ENCODE measurements around the gene PDE7B. TPM values are rescaled to one million over a fixed set of nuclear protein-coding genes. Genes with fewer than 3 reads are reported as not detected.

PDE7B gene
- total and polyA plus RNA-seq, 2 of the 13 experiments (the other 11 are each of a cell fraction or from before 2014, with no cell fraction given), result not detected

DNA sequence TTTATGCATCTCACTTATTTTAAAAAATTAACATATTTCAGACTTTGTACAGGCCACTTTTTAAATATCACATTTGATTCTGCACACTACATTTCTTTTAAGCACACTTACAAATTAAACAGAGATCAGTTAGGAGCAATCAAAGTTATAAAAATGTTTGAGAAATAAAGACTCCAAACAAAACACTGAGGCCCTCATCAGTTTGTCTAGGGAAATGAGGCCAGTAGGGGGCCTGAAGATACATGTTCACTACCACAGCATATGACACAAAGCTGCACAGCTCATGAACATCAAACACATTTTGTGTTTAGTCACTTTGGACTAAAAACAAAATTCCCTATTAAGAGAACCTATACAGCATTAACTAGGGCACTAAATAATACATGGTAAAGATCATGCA, 180.5 kb downstream of the PDE7B start (continued):
- TF ChIP-seq, protein P1, sequence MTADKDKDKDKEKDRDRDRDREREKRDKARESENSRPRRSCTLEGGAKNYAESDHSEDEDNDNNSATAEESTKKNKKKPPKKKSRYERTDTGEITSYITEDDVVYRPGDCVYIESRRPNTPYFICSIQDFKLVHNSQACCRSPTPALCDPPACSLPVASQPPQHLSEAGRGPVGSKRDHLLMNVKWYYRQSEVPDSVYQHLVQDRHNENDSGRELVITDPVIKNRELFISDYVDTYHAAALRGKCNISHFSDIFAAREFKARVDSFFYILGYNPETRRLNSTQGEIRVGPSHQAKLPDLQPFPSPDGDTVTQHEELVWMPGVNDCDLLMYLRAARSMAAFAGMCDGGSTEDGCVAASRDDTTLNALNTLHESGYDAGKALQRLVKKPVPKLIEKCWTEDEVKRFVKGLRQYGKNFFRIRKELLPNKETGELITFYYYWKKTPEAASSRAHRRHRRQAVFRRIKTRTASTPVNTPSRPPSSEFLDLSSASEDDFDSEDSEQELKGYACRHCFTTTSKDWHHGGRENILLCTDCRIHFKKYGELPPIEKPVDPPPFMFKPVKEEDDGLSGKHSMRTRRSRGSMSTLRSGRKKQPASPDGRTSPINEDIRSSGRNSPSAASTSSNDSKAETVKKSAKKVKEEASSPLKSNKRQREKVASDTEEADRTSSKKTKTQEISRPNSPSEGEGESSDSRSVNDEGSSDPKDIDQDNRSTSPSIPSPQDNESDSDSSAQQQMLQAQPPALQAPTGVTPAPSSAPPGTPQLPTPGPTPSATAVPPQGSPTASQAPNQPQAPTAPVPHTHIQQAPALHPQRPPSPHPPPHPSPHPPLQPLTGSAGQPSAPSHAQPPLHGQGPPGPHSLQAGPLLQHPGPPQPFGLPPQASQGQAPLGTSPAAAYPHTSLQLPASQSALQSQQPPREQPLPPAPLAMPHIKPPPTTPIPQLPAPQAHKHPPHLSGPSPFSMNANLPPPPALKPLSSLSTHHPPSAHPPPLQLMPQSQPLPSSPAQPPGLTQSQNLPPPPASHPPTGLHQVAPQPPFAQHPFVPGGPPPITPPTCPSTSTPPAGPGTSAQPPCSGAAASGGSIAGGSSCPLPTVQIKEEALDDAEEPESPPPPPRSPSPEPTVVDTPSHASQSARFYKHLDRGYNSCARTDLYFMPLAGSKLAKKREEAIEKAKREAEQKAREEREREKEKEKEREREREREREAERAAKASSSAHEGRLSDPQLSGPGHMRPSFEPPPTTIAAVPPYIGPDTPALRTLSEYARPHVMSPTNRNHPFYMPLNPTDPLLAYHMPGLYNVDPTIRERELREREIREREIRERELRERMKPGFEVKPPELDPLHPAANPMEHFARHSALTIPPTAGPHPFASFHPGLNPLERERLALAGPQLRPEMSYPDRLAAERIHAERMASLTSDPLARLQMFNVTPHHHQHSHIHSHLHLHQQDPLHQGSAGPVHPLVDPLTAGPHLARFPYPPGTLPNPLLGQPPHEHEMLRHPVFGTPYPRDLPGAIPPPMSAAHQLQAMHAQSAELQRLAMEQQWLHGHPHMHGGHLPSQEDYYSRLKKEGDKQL (CRISPR knock-in tag; IDR thresholded peaks at IDR 0.05; ENCODE audit: low read depth), result no peak
- TF ChIP-seq IRX3 (CRISPR knock-in tag; IDR thresholded peaks at IDR 0.05; ENCODE audit: borderline replicate concordance, low read depth), result no peak
- TF ChIP-seq TEAD3 (CRISPR knock-in tag; optimal IDR thresholded peaks at IDR 0.05; ENCODE audit: borderline replicate concordance), result no peak
- no peak for TF ChIP-seq EED (CRISPR knock-in tag; IDR thresholded peaks at IDR 0.05)
- no peak for TF ChIP-seq ADNP (CRISPR knock-in tag; IDR thresholded peaks at IDR 0.05)
- TF ChIP-seq, protein P2, sequence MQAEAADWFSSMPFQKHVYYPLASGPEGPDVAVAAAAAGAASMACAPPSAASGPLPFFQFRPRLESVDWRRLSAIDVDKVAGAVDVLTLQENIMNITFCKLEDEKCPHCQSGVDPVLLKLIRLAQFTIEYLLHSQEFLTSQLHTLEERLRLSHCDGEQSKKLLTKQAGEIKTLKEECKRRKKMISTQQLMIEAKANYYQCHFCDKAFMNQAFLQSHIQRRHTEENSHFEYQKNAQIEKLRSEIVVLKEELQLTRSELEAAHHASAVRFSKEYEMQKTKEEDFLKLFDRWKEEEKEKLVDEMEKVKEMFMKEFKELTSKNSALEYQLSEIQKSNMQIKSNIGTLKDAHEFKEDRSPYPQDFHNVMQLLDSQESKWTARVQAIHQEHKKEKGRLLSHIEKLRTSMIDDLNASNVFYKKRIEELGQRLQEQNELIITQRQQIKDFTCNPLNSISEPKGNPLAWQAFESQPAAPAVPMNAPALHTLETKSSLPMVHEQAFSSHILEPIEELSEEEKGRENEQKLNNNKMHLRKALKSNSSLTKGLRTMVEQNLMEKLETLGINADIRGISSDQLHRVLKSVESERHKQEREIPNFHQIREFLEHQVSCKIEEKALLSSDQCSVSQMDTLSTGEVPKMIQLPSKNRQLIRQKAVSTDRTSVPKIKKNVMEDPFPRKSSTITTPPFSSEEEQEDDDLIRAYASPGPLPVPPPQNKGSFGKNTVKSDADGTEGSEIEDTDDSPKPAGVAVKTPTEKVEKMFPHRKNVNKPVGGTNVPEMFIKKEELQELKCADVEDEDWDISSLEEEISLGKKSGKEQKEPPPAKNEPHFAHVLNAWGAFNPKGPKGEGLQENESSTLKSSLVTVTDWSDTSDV (CRISPR knock-in tag; IDR thresholded peaks at IDR 0.05), result no peak
- TF ChIP-seq, protein P3, sequence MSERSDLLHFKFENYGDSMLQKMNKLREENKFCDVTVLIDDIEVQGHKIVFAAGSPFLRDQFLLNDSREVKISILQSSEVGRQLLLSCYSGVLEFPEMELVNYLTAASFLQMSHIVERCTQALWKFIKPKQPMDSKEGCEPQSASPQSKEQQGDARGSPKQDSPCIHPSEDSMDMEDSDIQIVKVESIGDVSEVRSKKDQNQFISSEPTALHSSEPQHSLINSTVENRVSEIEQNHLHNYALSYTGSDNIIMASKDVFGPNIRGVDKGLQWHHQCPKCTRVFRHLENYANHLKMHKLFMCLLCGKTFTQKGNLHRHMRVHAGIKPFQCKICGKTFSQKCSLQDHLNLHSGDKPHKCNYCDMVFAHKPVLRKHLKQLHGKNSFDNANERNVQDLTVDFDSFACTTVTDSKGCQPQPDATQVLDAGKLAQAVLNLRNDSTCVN (CRISPR knock-in tag; IDR thresholded peaks at IDR 0.05; ENCODE audit: borderline replicate concordance), result no peak
- TF ChIP-seq SMC3 (IDR thresholded peaks at IDR 0.05; ENCODE audit: low read length), result peak; percentile 16; the same call in 1 of the 2 replicates
- TF ChIP-seq STAG1 (CRISPR knock-in tag; IDR thresholded peaks at IDR 0.05), result peak; percentile 37
